HG02678 (cell line): Measurements from ENCODE around the gene MBTD1.
"Not testable (repeated sequence)": the region's sequence is repeated elsewhere in the genome, so short reads cannot be mapped to it uniquely, and the experiment has no call there.

Experiments used
- ATAC-seq: cut with Tn5 transposase; IDR thresholded peaks from one replicate; pipeline ENCODE4 v1.9.1; 2021; ENCODE audit warnings: mild to moderate bottlenecking, moderate library complexity; ENCODE audit not compliant: unreplicated experiment

Gene MBTD1

GRCh38 chr17:51259564-51260236, at the start of gene MBTD1:
TSS of gene MBTD1 (minus strand) at chr17:51260049. CDS start at chr17:51225161, 34,888 bp downstream.
- ATAC-seq, result peak; percentile 78

GRCh38 chr17:51305182-51305581, 45.3 kb upstream of the MBTD1 start:
- no peak for ATAC-seq

GRCh38 chr17:51299859-51300258, 40.0 kb upstream of the MBTD1 start:
- ATAC-seq, result no peak

GRCh38 chr17:51298508-51299371, 38.9 kb upstream of the MBTD1 start:
- no peak for ATAC-seq

DNA sequence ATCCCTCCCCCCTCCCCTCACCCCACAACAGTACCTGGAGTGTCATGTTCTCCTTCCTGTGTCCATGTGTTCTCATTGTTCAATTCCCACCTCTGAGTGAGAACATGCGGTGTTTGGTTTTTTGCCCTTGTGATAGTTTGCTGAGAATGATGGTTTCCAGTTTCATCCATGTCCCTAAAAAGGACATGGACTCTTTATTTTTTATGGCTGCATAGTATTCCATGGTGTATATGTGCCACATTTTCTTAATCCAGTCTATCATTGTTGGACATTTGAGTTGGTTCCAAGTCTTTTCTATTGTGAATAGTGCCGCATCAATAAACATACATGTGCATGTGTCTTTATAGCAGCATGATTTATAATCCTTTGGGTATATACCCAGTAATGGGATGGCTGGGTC, 34.5 kb upstream of the MBTD1 start:
- ATAC-seq, result not testable (repeated sequence)

- ATAC-seq, result no peak
These were observed 29.9 kb upstream of the MBTD1 start for GRCh38 chr17:51289696-51290111.

DNA sequence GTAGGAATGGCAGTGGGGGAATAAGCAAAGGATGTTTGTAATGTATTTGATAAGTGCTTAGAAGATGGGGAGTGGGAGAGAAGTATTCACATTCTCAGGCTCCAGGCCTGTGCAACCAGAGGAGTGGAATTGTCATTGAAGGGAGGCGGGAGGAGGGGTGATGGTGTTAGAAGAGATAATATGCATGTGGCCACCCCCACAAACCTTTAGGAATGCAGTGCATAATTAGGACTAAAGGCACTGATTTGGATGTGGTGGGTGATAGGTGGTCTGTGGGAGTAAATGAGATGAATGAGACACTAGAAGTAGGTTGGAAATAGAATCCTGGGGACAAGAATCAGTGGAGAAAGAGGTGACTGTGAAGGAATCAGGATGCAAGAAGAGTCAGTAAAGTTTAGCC, 27.6 kb upstream of the MBTD1 start:
- ATAC-seq, result no peak

DNA sequence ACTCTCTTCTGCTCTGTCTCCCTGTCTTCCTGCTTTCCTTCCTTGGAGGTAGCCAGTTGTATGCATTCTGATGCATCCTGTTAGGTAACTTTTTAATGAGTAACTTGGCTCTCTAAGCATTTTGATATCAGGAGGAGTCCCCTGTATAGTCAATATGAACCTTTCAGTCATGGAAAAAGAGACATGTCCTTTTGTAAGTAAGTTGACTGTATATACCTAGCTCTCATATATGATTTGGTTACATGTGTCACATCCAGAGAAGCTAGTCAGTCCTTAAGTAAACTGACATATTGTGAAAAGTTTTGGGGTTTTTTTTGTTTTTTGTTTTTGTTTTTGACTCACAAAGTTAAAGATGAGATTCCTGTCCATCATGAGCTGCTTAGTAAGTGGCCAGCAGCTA, 19.3 kb upstream of the MBTD1 start:
- ATAC-seq, result no peak

- ATAC-seq, result no peak
These were observed 15.5 kb upstream of the MBTD1 start for GRCh38 chr17:51275381-51275780.

GRCh38 chr17:51272812-51273211, 13.0 kb upstream of the MBTD1 start:
- ATAC-seq, result no peak

DNA sequence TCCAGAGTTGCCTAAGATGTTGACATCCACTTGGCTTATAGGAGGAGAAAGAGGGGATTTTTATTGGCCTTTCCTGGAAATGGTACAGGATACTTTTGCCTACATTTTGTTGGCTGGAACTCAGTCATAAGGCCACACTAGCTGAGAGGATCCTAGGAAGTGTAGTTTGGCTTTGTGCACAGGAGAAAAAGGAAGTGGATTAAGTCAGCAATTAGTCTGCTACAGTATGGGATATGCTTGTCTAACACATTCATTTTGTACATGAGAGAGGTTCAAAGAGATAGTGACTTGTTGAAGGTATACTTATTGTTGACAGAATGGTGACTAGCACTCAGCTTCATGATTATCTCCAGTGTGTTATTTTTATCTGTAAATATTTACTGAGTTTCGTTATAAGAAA, 10.8 kb upstream of the MBTD1 start:
- no peak for ATAC-seq

- ATAC-seq, result no peak
These were observed 10.1 kb upstream of the MBTD1 start for GRCh38 chr17:51269991-51270390.

DNA sequence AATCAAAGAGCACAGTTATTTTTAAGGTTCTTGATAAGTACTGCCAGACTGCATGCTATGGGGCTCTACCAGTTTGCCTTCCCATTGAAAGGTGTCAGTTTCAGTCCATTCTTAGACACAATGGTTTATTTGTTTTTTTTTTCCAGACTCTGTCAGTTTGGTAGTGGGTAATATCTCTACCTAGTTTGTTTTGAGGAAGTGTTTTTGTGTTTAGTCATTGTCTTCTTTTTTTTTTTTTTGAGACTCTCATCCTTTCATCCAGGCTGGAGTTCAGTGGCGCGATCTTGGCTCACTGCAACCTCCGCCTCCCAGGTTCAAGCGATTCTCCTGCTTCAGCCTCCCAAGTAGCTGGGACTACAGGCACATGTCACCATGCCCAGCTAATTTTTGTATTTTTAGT, 4.6 kb upstream of the MBTD1 start:
- not testable (repeated sequence) for ATAC-seq

DNA sequence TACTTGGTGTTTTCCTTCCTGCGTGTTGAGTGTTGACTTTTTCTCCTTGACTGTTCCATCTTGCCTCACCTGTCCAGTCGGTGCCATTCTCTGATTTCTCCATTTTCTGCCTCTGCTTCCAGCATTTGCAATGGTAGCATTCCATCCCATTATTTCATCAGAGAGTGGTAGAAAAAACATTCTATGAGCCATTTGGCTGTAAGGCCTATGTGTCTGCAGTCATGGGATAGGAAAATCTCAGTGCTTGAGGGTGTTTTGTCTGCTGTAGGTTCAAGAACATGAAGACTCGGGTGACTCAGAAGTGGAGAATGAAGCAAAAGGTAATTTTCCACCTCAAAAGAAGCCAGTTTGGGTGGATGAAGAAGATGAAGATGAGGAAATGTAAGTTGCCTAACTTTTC, 3.2 kb upstream of the MBTD1 start:
- ATAC-seq, result no peak

DNA sequence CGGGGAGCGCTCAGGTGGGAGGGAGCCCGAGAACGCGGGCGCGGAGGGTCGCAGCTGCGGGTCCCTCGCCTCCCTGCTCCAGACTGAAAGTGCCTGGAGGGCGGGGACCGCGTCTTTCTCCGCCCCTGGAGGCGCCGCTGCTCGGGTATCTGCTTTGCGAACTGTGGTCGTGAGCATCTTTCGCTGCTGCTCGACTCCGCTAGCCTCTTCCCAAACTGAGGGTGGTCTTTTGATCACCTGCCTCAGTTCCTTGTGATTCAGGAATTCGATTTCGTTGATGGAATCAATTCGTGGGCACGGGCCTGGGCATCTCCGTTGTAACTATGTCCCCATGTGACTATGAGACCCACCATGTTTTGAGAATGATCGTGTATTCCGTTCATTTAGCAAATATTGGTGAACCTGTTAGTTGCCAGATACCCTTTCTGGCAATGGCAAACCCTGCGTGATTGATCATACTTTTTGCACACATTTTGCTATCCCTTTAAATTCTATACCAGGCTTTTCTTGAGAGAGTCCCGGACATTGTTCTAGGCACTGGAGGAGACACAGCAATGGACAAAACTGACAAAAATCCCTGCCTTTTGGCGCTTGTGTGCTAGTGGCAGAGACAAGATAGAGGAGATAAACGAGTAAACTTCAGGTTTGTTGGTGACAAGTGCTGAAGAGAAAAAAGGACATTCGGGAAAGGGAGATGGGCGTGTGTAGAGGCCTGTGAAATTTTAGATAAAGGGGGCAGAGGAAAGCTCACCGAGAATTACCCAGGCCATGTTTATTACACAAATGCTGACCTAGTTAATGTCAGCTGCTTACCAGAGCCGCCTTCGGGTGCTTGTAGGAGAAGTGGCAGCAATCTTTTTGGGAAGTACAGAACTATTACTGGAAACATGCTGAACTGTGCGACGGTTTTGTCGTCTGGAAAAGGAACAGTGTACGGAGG, 1.4 kb upstream of the MBTD1 start:
- ATAC-seq, result no peak

GRCh38 chr17:51260237-51261023, 581 bp upstream of the MBTD1 start, which contains the start of gene UTP18:
TSS of gene UTP18 (plus strand) at chr17:51260546. CDS start at chr17:51260585, 39 bp downstream.
- ATAC-seq, result peak; percentile 76

GRCh38 chr17:51258756-51259563, 889 bp downstream of the MBTD1 start:
- ATAC-seq, result no peak

- no peak for ATAC-seq
These were observed 2.4 kb downstream of the MBTD1 start for GRCh38 chr17:51257150-51258081.
